HG03196 (cell line): Measurements from ENCODE around the gene CYS1.

Source experiments
- ATAC-seq: cut with Tn5 transposase; IDR thresholded peaks from one replicate; pipeline ENCODE4 v1.9.1; 2021; ENCODE audit not compliant: unreplicated experiment

Gene CYS1

DNA sequence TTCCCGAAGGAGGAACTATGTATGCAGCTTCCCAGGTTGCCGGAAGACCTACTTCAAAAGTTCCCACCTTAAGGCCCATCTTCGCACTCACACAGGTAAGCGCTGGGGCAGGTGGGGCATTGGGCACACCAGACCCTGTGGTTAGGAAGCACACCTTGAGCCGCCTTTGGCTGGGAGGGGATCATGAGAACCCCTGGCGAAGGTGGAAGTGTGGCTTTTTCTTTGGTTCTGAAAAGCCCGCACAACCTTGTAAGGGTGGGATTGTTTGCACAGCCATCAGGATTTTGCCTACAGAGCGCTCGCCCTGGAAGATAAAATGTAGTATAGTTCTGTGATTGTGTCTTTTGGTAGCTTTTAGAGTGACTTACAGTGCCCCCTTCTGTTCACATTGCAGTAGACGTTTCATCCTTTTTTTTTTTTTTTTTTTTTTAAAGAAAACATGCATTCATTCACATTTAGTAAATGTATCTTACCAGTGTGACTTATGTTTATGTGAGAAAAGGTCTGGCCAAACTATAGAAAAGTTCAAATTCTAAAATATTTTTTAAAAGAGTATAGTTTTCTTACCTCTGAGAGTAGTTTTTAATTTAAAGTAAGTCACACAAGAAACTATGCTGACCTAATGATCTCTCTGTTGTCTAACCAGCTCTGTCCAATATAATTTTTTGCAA, 31.6 kb downstream of the CYS1 start:
- ATAC-seq: no peak

DNA sequence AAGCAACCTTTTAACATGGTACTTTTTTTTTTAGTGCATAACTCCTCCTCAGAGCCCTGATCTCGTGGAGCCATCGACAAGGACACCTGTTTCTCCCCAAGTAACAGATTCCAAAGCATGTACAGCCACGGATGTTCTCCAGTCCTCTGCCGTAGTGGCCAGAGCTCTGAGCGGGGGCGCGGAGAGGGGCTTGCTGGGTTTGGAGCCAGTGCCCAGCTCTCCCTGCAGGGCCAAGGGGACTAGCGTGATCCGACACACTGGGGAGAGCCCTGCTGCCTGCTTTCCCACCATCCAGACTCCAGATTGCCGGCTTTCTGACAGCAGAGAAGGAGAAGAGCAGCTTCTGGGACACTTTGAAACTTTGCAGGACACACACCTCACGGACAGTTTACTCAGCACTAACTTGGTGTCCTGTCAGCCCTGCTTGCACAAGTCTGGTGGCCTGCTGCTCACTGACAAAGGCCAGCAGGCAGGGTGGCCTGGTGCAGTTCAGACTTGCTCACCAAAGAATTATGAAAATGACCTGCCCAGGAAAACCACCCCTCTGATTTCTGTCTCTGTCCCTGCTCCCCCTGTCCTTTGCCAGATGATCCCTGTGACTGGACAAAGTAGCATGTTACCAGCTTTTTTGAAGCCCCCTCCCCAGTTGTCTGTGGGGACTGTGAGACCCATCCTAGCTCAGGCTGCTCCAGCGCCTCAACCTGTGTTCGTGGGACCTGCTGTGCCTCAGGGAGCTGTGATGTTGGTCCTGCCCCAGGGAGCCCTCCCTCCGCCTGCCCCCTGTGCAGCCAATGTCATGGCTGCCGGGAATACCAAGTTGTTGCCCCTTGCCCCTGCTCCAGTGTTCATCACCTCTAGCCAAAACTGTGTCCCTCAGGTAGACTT, 32.4 kb downstream of the CYS1 start:
- no peak for ATAC-seq

DNA sequence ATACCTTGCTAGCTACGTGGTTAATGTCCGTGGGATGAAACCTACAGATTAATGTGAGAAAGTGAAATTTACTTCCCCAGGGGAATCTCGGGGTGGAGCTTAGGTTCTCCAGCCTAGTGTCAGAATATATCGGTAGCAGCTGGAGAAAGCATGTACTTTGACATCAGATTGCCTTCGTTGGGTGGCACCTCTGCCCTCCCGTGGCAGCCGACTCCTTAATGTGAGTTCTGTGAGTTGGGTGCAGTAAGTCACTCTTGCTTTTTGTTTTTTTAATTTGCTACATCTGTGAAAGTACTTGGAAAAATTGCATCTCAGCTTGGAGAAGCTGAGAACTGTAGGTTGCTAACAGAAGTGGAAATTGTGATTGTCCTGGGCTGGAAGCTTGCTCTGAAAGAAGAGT, 33.3 kb downstream of the CYS1 start:
- no peak for ATAC-seq

DNA sequence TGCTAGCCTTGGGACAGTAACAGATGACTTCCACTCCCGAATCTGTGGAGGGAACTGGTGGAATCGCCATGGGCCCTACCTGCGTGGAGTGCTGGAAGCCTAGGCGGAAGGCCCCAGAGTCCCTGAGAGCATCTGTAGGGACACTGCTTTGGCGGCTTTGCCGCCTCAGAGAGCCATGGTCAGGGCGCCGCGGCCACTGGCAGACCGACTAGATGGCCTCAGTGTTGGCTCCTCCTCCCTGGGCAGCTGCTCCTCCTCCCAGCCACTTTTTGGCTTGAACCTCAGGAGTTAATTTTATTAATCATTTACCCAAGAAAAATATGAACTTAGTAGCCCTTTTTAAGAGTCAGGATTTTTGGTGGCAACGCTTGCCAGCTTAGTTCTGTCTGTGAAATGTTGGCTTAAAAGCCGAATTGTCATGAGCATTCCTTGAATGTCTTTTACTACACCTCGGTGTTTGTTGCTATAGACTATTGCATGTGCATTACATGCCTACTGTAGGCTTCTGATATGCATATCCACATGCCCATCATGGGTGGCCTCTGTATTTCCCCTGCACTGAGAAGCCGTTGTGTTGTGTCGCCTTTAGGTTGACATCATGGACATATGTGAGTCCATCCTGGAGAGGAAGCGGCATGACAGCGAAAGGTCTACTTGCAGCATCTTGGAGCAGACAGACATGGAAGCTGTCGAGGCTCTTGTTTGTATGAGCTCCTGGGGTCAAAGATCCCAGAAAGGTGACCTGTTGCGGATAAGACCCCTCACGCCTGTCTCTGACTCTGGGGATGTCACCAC, 34.5 kb downstream of the CYS1 start:
- ATAC-seq: no peak

DNA sequence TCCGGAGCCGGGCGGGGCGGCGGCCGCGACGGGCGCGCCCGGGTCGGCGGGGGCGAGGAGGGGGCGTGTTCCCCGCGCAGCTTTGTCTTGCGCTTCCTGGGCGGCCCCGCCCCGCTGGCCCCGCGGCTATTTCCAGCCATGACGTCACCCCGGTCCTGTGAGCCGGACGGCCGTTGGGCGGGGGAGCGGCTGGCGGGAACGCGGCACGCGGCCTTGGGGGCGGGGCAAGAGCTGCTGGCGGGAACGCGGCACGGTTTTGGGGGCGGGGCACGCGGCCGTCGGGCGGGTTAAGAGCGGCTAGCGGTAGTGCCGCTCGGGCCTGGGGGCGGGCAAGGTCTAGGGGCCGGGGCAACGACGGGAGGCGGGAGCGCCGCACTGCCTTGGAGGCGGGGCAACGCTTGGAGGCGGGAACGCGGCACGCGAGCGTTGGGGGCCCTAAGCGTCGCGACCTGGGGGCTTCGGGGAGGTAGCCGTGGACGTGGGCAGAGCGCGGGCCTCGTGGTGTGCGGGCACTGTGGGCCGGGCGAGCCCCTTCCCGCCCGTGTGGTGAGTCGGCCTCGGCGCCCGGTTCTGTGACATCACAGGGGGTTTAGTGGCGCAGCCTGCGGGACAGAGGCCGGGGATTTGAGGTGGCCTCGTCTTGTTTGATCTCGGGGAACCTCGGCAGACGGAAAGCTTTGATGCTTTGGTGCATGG, 36.2 kb downstream of the CYS1 start:
- peak; percentile 38 for ATAC-seq

DNA sequence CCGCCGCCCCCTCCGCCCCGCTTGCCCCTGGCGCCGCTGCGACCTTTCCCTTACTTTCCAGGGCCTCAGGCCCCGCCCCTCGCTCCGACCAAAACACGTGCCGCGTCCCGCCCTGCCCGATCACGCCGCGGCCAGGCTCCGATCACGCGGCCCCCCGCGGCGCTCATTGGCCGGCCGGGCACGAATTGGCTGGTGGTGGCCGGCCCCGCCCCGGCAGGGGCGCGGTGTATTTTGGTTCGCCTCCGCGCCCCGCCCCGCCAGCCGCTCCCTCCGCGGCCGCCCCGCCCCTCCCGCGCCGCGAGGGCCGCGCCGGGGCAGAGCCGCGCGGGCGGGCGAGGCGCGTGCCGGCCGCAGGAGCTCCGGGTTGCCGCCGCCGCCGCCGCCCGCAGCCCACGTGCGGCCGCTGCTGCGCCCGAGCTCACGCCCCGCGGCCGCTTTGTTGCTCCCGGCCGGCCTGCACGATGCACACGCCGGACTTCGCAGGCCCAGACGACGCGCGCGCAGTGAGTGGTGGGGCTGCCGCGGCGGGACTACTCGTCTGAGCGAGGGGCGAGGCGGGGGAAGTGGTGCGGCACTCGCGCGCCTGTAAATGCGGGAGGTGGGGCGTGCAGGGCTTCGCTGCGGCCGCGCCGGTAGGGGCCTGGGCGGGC, 36.8 kb downstream of the CYS1 start, which contains the start of gene KLF11:
TSS of gene KLF11 (plus strand) at position 295 of the 650 bp plus-strand sequence. CDS start at position 462, 167 bp downstream.
- peak; percentile 55 for ATAC-seq

DNA sequence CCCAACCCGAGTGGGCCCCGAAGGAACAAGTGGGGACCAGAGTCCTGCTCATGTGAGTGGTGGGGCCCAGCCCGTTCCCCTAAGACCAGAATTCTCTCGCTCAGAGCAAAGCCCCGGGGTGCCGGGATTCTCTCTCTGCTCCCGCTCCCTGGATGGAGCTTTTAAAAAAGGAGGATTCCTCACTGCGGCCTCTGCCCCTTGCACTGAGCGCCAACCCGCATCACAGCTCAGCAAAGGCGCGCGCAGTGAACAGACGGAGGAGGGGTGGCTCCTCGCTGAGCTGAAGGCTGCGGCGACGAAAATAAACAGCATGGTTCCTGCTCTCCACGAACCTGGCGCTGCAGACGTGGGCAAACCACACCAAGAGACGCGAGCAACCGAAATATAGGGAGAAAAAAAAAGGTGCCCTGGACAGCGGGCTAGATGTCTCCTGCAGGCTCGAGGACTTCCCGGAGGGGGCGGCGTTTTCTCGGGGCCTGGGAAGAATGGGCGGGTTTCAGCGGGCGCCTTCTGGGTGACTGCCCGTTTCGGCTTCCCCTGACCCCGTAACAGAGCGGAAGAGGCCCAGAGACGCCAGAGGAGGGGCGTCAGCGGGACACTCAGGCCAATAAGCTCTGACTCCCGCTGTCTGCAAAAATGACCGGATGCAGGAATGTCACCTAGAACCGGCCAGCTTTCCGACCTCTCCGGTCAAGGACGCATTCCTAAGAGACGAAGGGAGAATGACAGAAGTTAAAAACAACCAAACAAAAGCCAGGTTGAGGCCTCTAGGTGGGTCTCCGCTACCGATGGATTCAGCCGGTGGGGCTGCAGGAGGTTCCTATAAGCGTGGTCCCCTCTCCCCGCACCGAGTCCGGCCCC, 37.7 kb downstream of the CYS1 start:
- no peak for ATAC-seq

DNA sequence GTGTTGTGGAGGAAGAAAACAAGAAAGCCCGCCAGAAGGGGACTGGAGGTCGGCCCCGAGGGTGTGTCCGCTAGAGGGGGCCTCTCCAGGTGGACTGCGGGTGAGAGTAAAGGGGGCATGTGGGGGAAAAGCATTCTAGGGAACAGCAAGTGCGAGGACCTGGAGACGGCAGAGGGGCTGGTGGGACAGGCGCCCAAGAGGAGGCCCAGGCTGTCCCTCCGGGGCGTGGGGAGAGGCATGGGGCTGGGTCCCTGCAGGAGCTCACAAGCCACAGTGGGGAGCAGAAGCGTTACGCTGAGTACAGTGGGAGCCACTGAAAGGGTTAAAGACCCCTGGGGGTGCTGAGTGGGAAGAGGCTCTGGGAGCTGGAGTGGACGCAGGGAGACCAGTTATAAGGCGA, 38.5 kb downstream of the CYS1 start:
- no peak for ATAC-seq

DNA sequence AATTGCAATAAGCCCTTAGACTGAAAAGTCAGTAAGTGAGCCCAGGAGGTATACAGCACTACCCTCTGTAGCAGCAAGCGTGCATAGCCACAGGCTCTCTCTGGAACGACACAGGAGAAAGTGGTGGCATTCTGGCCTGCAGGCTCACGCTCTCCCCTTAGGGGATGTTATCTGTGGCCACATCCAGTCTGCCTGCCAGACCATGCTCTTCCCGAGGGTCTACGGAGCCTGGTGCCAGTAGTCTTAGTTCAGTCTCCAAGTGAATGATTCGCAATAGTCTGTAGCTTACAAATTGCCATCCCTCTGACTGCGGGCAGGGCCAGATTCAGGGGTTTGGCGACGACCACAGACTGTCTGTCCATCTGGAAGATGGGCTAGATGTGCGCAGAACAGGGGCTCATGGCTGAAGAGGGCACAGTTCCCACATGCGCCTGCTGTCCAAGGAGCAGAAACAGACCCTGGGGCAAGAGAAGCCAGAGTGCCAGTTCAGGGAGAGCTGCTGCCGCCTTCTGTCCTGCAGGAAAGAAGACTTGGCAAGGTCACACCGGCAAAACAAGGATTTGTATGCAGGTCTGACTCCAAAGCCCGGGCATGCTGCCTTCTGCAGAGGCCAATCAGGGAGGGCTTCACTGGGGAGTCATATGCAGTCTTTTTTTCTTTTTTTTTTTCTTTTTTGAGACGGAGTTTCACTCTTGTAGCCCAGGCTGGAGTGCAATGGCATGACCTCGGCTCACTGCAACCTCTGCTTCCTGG, 40.4 kb downstream of the CYS1 start:
- no peak for ATAC-seq

DNA sequence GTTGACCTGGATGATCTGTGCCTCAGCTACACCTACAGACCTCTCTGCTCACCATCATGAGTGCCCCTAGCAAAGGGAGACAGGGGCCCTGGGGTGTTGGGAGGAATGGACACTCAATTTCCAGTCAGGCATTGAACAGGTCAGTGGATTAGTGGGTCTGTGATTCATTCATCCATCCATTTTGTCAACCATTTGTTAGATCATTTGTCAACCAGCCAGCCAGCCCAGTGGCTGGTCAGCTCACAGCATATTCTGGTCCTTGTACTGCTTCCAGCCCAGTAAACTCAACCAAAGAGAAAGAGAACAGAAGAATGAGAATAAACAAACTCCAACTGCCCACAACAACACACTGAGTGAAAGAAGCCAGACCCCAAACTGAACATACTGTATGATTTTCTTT, 41.5 kb downstream of the CYS1 start:
- ATAC-seq: no peak

DNA sequence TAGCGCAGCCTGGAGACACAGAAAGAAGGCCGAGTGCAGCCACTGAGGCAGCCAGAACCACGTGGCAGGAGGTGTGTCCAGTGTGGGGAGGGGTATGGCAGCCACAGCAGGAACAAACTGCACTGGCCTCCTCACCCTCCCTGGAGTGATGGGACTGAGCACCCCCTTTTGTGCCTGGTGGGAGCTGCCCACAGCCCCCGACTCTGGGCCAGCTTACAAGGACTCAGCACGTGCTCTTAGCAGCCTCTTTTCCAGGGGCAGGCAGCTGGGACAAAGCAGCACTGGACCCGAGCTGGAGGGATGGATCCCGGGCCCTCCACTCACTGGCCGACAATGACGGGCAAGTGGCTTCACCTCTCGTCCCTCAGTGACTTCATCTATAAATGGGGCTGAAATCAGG, 42.1 kb downstream of the CYS1 start:
- no peak for ATAC-seq

DNA sequence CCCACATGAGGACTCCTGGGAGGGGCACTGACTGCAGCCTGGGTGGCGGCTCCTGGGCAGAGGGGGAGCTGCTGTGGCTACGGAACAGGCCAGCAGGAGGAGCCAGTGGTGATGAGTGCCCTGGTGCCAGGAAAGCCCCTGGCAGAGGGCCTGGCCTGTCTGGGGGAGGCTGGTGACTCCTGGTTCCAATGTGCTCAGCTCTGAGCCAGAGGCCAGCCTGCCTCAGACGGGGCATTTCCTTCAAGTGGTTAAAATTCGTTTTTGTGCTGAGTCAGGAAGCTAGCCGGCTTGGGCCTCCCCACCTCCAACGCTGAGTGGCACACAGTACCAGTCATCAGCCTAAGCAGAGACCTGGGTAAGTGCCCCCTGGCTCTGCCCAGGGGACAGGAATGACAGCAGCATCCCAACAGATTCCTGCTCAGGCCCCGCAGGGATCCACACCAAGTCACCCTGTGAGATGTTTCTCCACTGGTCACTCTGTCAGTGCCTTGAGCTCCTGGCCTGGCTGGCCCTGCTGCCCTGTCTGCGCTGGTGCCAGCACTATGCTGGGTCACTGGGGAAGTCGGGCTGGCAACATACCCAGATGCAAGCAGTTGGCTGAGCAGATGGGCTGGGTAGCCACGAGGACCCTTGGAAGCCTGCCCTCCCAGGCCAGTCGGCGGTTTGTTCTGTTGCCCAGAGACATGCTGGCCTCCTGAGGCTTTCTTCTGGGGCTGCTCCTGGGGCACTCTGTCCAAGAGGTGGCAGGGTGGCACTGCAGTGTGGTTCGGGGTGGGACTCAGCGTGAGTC, 43.9 kb downstream of the CYS1 start:
- no peak for ATAC-seq

DNA sequence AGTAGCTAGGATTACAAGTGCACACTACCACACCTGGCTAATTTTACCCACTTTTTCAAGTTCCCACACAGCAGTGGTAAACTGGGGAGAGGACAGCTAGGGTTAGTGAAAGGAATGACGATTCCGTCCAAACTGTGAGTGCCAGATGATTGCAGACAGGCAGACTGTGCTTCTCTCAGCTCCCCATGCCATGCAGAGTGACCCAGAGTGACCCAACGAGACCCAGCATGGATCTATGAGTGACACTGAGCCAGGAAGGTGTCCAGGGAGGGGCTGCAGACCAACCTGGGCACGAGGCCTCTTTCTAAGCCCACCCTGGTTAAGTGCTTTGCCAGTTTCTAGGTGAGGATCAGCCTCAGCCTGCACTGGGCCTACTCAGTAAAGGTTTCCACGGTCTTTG, 44.6 kb downstream of the CYS1 start:
- no peak for ATAC-seq

DNA sequence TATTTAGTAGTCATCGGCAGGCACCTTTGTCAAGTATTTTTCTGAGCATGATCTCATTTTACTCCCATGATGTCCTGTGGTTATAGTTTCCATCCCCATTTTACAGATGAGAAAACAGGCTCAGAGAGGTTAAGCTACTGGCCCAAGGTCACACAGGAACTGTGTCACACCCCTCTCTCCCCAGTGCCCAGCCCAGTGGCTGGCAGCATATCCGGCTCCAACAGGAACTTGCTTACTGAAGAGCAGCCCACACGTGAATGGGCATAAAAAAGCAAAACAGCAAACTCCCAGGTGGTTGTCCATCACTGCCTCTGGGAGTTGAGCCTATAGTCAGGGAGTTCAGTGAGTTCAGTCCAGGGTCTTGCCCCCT, 45.2 kb downstream of the CYS1 start:
- no peak for ATAC-seq

DNA sequence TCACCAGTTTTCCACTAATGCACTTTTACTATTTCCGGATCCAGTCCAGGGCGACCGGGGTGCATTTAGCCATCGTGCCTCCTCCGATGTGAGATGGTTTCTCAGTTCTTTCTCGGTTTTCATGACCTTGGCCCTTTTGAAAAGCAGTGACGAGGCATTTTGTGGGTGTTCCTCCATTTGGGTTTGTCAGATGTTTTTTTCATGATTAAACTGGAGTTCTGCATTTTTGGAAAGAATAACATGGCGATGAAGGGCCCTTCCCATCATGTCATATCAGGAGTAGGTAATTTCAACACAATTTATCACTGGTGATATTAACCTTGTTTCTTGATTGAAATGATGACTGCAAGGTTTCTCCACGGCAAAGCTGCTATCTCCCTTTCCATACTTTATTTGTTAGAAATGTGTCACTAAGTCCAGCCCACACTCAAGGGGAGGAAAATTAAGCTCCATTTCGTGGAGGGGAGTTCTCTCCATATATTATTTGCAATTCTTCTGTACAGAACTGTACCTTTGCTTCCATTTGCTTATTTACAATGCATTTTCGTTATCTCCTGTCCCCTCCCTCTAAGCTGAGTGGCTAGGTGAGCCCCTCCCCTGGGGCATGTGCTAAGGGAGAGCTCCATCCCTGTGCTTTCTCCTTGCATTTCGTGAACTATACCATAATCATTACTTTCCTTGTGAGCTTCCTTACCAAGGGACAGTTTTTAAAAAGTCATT, 45.7 kb downstream of the CYS1 start:
- ATAC-seq: no peak

DNA sequence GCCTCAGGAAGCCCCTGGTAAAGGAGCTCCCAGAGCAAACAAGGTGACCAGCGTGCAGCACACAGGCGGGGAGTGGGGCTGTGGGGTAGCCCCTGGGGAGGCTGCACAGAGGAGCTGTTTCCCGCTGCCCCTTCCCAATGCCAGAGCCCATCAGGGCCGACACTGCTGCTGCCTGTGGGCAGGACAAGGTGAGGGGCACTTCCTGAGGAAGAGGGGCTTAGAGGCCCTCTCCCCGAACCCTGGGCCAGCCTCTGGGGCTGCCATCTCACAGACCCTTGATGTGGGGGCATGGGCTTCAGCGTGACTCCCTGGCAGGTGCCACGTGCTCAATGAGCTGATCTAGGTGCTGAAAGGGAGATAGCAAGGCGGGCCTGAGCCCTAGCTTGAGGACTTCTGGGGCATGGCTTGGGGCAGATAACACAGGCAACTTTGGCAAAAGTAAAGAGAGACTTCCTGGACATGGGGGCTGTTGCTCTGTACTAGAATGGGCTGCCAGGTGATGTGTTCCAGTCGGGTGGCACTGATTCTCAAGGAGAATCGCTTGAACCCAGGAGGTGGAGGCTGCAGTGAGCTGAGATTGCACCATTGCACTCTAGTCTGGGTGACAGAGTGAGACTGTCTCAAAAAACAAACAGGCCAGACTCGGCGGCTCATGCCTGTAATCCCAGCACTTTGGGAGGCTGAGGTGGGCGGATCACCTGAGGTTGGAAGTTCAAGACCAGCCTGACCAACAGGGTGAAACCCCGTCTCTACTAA, 46.8 kb downstream of the CYS1 start:
- ATAC-seq: no peak

DNA sequence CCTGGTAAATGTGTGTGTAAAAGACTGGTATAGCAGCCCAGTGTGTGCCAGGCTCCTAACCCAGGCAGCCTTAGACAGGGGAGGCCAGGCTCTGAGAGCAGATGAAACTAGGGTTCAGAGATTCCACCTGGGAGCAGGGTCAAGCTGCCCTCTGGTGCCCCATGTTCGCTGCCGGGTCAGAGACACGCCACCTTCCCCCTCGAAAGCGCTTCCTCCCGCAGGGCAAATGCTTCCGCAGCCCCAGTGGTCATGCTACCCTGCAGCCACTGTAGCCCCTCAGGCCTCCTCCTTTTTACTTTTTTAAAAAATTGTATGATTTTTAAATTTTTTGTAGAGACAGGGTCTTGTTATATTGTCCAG, 47.5 kb downstream of the CYS1 start:
- ATAC-seq: no peak
